ENCODE data around the gene LOXHD1.

LOXHD1 gene, protein sequence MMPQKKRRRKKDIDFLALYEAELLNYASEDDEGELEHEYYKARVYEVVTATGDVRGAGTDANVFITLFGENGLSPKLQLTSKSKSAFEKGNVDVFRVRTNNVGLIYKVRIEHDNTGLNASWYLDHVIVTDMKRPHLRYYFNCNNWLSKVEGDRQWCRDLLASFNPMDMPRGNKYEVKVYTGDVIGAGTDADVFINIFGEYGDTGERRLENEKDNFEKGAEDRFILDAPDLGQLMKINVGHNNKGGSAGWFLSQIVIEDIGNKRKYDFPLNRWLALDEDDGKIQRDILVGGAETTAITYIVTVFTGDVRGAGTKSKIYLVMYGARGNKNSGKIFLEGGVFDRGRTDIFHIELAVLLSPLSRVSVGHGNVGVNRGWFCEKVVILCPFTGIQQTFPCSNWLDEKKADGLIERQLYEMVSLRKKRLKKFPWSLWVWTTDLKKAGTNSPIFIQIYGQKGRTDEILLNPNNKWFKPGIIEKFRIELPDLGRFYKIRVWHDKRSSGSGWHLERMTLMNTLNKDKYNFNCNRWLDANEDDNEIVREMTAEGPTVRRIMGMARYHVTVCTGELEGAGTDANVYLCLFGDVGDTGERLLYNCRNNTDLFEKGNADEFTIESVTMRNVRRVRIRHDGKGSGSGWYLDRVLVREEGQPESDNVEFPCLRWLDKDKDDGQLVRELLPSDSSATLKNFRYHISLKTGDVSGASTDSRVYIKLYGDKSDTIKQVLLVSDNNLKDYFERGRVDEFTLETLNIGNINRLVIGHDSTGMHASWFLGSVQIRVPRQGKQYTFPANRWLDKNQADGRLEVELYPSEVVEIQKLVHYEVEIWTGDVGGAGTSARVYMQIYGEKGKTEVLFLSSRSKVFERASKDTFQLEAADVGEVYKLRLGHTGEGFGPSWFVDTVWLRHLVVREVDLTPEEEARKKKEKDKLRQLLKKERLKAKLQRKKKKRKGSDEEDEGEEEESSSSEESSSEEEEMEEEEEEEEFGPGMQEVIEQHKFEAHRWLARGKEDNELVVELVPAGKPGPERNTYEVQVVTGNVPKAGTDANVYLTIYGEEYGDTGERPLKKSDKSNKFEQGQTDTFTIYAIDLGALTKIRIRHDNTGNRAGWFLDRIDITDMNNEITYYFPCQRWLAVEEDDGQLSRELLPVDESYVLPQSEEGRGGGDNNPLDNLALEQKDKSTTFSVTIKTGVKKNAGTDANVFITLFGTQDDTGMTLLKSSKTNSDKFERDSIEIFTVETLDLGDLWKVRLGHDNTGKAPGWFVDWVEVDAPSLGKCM (N-terminal part only)

DNA sequence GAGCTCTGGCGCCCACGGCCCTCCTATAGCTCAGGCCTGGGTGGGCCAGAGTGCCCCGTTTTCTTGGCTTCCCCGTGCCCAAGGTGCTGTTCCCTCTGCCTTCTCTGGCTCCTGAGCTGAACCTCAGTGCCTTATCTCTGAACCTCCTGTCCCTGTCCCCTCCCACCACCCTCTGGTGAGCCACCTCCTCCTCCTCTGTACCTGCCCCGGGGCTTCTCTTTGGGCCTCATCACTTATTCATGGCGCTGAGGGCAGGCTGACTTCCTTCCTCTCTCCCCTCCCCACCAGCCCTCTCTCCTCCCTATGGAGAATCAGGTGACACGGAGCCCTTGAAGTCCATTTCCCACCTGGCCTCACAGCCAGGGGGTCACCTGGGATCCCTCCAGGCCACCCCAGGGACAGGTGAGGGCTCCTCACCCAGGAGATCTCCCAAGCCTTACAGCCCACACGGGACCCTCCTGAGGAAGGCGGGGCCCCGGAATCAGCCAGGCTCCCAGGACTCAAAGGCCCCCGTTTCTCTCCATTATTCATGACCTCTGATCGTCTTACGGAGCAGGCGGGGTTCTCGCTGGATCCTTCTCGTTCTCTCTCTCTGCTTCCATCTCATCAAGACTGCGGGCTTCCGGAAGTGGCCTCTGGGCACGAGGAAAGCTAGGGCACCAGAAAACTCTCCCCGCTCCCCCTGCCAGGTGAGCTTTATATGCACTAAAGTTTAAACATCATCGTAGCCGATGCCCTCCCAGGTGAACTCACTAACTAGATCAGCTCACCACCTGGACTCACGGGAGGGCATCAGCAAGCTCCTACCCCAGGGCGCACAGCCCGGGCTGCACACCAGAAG lies at the start of gene LOXHD1:
LOXHD1 (minus strand) TSS at position 106 of the 841 bp plus-strand sequence. CDS start 187 bp downstream, outside the sequence.
- no peak for DNase-seq (ENCODE audit: low read depth)

DNA sequence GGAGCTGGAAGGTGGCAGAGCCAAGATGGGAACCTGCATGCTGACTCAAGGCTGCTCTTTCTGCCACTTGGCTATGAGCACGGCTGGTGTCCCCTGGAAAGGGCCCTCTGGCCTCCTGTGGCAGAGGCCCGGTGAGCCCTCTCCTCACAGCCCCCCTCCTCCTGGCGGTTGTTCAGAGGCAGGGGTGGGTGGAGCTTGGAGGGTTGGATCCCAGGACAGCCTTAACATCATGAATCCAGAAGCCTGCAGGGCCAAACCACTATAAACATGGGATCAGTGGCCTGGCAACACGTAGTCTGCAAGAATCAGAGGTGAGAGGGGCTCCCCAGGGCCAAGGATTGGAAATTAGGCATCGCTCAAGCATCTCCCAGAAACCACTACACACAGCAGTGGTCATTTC lies 48.5 kb upstream of the LOXHD1 start:
- DNase-seq (ENCODE audit: low read depth) = no peak

DNA sequence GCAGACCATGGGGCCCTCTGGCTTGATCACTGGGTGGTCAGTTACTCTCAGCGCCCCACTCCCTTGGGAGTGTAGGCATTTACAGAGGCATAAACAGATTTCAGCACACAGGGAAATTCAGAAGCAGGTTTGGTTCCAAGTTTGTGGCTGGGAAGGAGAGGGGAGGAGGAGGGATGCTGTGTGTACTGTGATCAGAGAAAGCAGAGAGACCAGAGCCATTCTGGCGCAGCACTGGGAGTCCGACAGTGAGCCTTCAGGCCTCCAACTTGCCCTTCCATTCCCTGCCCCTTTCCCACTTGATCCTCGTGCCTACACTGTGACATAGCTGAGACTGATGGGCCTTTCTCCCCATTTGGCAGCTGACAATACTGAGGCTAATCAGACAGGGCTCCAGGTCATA lies 47.8 kb upstream of the LOXHD1 start:
- no peak for DNase-seq (ENCODE audit: low read depth)

DNA sequence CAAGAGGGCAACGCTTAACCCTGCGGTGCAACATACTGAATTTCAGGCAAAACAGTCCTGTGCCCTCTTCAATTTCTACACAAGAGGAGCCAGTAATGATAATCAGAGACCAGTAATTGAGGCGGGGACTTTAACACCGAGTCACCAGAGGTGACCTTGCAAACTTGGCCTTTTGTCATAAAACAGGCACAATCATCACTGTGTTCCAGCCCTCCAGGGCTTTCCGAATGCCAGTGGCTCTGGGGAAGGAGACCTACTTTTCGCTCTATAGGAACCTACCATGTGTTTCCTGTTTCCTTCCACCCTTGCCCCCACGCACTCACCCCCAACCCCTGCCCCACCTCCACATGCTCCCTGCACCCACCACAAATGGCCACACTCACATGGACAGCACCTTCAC lies 47.2 kb upstream of the LOXHD1 start:
- no peak for DNase-seq (ENCODE audit: low read depth)

DNA sequence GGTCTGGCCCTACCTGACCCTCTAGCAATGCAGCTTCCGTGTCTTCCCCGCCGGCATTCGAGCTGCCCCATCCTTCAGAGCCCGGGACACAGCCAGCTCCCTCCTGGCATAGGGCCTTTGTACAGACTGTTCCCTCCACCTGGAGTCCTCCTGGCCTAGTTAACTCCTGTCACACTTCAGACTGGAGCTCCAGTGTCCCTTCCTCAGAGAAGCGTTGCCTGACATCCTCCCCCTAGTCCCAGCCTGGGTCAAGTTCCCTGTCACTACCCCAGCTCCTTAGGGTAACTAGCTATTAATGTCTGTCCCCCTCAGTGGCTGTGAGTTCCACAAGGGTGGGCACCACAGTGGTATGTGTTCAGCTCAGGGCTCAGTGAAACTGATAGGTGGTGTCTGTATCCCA lies 45.5 kb upstream of the LOXHD1 start:
- no peak for DNase-seq (ENCODE audit: low read depth)

DNA sequence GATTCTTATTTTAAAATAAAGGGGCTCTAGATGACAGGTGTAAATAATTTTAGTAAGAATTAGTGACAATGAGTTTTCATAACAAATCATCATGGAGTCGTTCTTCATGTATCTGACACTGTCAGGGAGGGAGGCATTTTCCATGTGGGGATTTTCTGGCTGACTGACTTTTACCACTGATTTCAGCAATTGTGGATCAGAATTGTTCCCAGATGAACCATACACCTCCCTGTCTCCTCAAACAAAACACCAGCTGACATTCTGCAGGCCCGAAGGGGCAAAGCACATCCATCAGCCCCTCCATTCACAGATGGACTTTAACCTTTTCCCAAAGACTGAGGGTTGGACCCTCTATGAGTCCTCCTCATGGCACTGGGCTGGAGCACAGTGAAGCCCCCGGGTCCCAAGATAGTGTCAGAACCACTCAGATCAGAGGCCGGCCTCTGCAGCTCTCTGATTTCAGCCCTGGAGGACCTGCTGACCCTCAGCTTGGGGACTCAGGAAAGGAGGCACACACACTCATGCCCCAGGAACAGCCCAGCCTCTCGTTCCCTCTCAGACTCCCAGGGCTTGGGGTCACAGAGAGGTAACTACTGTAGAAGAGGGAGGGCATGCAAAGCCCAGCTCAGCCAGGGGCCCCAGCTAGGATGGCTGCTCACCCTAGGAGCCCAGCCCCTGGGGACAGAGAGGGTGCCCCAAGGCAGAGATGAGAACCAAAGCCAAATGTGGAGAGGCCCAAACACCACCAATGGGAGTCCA lies 43.2 kb upstream of the LOXHD1 start:
- no peak for DNase-seq (ENCODE audit: low read depth)

DNA sequence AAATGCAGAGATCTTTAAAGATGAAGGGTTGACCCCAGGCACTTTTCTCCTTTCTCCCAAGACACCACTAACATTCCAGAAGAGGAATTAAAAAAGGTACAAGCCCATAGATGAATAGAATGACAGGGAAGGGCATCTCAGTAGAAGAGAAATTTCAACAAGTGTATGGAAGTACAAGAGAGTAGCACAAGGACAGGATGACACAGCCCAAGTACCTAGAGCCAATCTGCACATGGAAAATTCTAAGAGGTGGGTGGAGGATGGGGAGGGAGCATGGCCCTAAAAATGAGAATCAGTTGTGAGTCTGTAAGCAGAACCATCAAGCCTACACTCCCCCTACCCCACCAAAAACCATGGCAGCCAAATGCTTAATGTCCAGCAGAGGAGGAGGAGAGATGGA lies 39.7 kb upstream of the LOXHD1 start:
- DNase-seq (ENCODE audit: low read depth) = no peak

DNA sequence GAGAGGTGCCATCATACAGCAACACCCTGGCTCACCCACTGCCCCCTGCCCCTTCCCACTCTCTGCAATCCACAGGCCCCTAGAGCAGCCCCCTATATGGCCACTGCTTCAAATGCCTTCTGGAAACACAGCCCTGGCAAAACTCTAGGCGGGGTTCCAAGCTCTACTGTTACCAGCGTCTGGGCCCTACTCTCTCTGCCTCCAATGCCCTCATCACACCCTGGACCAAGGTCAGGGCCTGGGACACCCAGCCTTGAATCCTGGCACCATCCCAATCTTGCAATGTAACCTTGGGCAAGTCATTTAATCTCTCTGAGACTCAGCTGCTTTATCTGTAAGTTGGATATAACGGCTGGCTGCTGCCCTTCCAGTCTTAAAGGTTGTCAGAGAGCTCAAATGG lies 39.2 kb upstream of the LOXHD1 start:
- no peak for DNase-seq (ENCODE audit: low read depth)

DNA sequence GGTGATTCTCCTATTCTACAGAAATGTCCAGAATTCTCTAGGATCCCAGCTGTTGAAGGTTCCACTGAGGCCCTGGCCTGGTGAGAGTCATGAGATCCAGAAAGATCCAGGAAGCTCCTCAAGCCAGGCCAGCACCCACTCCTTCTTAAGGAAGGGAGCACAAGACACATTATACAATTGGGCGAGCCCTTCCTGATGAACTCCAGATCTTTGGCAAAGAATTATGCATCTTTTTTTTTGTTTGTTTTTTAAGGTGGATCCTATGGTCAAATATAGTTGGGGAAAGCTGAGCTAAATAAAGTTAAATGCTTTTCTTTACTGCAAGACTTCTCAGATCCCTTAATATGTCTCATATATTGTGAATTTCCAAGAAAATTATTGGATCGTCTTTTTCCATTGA lies 37.0 kb upstream of the LOXHD1 start:
- DNase-seq (ENCODE audit: low read depth) = no peak

DNA sequence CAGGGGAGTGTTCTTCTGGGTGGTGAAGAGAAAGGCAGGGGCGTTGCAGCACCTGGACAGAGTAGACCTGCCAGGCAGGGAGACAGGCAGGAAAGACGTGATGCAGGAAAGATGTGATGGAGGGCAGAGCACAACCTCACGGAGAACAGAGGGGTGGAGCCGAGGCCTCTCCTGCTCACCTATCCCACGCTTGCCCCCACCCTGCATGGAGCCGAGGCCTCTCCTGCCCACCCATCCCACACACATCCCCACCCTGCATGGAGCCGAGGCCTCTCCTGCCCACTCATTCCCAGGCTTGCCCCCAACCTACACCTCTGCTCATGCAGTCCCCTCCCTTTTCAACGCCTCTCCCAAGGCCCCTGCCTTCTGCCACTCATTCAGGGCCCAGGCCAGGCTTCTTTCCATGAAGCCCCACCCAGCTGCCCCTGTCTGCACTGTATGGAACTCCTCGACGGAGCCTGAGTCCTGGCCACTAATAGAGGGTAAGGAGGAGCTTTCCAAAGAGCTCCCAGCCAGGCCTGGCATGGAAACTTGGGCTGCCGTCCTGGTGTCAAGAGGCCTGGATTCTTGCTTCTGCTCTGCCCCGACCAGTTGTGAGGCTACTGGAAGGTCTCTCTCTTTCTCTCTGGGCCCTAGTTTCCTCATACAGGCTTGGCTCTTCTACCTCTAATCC lies 32.0 kb upstream of the LOXHD1 start:
- no peak for DNase-seq (ENCODE audit: low read depth)

DNA sequence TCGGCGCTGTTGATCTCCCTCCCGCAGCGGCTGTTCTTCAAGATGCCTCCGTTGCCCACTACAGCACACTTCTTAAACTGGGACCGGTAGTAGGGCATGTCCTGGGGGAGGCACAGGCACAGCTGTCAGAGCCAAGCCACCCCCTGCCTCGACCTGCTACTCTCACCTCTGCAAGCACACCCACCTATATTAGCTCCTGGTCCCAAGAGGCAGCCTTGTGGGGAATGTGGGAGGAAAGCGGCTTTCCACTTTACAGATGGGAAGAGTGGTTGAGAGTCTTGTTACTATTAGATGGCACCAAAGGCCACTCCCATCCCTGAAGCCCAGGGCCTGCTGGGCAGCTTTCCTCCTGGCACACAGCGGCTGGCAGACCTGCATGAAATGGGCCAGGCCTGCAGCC lies 29.2 kb upstream of the LOXHD1 start:
- DNase-seq (ENCODE audit: low read depth) = no peak

DNA sequence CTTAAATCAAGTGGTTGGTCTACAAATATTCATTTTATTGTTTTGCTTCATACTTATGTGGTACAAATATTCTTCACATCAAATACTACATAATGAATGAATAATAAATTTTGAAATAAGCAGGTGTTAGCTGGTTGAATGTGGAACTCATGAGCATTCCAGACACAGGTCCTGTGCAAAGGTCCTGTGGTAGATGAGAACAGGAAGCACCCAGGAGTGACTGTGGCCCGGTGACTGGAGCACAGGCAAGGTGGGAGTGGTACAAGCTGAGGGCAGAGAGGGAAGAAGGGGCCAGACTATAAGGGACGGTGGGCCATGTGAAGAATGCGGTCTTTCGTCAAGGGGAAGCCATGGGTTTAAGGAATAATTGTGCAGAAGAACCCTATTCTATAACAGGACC lies 26.2 kb upstream of the LOXHD1 start:
- DNase-seq (ENCODE audit: low read depth) = no peak

DNA sequence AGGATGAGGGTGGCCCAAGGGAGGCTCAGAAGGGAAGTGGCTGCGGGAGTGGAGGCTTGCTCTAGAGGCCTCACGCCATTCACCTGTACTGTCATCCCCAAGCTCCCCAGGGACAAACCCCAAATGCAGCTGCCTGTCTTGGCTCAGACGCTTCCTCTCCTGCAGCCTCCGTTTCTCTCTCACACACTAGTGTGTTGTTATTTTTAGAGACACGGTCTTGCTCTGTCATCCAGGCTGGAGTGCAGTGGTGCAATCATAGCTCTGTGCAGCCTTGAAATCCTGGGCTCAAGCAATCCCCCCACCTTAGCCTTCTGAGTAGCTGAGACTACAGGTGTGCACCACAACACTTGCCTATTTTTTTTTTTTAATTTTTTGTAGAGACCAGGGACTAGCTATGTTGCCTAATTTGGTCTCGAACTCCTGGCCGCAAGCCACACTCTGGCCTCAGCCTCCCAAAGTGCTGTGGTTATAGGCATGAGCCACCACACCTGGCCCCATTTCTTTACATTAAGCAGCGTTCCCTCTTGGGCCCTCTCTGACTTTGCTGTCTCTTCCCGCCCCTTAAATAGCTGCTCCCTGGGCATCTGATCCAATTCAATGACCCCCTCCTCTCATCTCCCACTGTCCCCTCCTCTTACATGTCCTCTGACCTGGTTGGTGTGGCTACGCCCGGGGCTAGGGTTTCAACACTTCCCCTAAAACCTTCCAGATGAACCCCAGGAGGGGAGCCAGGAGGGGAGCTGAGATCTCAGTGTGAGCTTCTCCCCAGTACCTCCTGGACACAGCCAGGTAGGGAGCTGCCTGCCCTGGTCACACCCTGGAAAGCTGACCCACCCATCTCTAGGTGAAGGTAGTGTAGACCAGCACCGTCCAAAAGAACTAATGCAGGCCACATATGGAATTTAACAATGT lies 24.0 kb upstream of the LOXHD1 start:
- no peak for DNase-seq (ENCODE audit: low read depth)

DNA sequence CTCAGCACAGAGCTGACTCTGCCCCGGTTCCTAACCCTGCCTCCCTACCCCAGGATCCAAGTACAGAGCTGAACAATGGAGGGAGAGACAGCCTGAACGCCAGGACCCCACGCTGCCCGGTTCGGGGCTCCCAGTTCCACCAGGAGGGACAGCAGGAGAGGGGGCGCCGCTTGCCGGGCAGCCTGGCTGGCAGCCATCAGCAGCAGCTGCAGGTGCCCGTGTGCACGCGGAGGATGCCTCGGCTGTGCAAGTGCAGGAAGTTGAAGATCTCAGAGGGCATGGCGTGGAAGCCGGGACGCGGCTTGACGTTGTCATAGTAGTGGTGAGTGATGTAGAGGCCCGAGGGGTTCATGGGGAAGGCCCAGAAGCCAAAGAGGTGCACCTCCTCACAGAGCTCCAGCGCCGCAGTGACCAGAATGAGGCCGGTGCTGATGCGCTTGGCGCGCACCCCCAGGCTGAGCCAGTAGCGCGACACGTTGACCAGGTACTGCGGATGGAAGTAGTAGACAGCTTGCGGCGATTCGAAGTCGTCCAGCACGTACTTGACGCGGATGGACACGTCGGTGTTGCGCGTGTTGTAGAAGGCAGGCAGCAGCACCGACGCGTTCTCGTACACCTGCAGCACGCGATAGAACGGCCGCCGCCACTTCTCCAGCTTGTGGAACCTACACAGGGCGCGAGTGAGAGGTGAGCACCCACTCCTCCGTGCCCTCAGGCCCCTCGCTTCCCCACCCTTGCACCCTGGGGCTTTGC lies 23.0 kb upstream of the LOXHD1 start:
- no peak for DNase-seq (ENCODE audit: low read depth)

DNA sequence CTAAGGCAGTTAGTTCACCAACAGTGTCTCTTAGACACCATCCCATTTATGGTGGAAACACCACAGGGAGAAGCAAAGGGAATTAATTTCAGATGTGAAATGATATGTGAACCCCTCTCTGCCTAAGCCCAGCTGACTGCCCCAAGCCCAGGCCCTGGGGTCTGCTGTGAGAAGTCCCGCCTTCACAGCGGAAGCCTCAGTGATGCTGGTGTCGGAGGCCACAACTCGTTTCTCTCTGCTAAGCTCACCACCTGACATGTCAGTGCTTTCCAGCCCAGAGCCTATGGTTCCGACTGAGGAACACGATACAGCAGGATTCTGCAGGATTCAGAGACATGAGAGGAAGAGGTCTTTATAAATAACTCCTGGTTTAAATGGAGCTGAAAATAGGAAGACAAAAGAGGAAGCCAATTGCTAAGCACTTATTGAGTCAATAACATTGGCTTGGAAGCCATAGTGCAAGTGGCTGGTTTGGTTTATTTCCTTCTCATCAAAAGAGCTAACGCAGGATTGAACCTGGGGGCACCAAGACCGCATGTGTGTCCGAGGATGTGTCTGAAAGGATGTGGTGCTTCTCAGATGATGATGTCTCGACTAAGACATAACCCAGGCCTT lies 21.9 kb upstream of the LOXHD1 start:
- DNase-seq (ENCODE audit: low read depth) = no peak

DNA sequence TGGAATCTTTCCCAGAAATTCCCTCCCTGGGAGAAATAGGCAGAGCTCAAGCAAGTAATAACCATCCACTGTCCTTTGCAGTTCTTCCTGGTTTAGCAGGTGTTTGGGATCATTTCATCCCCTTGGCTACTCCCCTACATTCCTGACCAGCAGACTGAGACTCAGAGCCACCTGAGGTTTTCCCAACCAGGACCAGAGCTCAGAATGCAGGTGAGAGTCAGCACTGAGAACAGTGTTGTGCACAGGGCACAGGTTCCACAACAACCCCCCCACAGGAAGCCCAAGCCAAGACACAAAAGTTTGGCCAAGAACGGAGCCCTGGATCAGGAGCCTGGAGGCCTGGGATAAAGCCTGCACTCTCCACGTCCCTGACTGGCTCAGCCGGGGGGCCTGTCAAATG lies 21.0 kb upstream of the LOXHD1 start:
- DNase-seq (ENCODE audit: low read depth) = no peak

DNA sequence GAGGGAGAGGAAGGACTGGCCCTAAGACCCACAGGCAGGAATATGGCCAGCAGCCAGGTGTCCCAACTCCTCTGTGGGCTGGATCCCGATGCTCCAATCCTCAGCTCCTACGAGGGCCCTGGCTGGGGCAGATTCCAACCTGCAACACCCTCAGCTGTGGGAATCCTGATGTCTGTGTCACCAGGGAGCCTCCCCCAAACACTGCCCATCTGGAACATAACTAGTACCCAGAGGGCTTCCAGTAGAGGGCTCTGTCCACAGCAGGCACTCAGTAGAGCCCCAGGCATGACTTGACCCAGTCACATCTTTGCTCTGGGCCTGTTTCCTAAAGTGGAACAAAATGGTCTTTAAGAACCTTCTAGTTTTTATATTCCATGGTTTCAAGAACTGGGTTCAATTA lies 20.6 kb upstream of the LOXHD1 start:
- DNase-seq (ENCODE audit: low read depth) = peak; percentile 42

Data from ELR (cell line).